ENCODE results near the gene BEAN1.

BEAN1 gene

DNA sequence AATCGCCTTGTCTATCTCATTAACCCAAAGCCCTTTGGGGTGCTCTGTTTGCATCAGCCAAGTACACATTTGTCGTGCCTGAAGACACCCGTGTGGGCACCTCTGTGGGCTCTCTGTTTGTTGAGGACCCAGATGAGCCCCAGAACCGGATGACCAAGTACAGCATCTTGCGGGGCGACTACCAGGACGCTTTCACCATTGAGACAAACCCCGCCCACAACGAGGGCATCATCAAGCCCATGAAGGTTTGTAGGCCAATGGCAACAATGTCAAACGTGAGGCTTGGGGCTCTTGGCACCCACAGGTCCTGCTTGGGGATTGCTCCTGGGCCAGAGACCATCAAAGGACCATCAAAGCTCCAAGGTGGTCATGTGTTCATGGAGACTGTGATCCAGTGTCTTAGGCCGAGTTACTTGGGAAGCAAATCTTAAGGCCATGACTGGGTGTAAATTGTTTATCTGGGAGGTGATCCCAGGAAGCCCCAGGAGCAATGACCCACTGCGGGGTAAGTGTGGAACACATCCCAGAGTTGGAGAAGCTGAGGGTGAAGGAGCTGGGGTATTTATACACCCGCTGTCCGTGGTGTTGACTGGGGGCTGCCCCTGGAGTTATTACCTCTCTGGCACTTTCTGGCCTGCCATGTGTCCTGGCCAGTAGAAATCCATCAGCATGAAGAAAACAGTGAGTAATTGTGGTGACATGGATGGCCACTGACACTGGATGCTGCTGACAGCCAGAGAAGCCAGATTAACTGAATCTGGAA is 36.6 kb upstream of the BEAN1 start:
- TF ChIP-seq MAX (IDR thresholded peaks at IDR 0.05; ENCODE audit: low read depth, low read length), result no peak
- no peak for TF ChIP-seq POLR2A (IDR thresholded peaks at IDR 0.05; ENCODE audit: extremely low read depth, insufficient read length)
- TF ChIP-seq CTCF (IDR thresholded peaks at IDR 0.05; ENCODE audit: low read depth, low read length), result no peak
- TF ChIP-seq MYC (IDR thresholded peaks at IDR 0.05; ENCODE audit: low read depth, low read length), result no peak
- DNase-seq (ENCODE audit: low read depth), result no peak
- no peak overlapping the region for H3K4me3 ChIP-seq (ENCODE audit: low read depth, low read length)

GRCh38 chr16:66391726-66392670 is 35.1 kb upstream of the BEAN1 start:
- TF ChIP-seq MAX (IDR thresholded peaks at IDR 0.05; ENCODE audit: low read depth, low read length), result no peak
- TF ChIP-seq POLR2A (IDR thresholded peaks at IDR 0.05; ENCODE audit: extremely low read depth, insufficient read length), result no peak
- no peak for TF ChIP-seq CTCF (IDR thresholded peaks at IDR 0.05; ENCODE audit: low read depth, low read length)
- TF ChIP-seq MYC (IDR thresholded peaks at IDR 0.05; ENCODE audit: low read depth, low read length), result no peak
- no peak overlapping the region for H3K4me3 ChIP-seq (ENCODE audit: low read depth, low read length)
- DNase-seq (ENCODE audit: low read depth), result no peak

- H3K4me3 ChIP-seq (ENCODE audit: low read depth, low read length), result no peak overlapping the region
- no peak for DNase-seq (ENCODE audit: low read depth)
- TF ChIP-seq CTCF (IDR thresholded peaks at IDR 0.05; ENCODE audit: low read depth, low read length) (no peak), MAX (IDR thresholded peaks at IDR 0.05; ENCODE audit: low read depth, low read length) (no peak), MYC (IDR thresholded peaks at IDR 0.05; ENCODE audit: low read depth, low read length) (no peak), POLR2A (IDR thresholded peaks at IDR 0.05; ENCODE audit: extremely low read depth, insufficient read length) (no peak)
These were observed 31.1 kb upstream of the BEAN1 start for GRCh38 chr16:66395806-66396555.

DNA sequence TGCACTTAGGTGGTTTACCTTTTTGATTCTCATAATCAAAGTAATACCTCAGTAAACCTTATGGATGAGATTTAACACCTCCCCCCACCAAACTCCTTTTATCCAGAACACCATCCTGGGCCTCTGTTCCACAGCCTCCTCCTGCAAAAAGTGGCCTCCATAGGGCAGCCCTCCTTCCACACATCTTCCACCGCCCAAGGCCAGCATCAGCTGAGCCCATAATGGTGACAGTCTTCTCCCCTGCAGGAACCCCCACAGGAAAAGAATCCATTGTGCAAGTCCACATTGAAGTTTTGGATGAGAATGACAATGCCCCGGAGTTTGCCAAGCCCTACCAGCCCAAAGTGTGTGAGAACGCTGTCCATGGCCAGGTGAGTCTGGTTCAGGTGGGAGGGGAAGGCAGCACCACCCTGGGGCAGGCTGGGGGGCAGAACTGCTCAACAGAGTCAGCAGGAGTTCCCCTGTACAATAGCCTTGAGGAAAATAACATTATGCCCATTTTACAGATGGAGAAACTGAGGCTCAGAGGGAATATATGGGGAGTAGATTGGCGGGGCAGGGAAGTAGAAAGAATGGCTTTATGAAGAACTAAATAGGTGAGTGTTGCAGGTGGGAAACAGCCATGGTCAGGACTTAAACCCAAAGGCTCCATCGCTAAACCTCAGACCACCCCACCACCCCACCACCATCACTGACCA is 29.2 kb upstream of the BEAN1 start:
- no peak for DNase-seq (ENCODE audit: low read depth)
- no peak for TF ChIP-seq MYC (IDR thresholded peaks at IDR 0.05; ENCODE audit: low read depth, low read length)
- TF ChIP-seq MAX (IDR thresholded peaks at IDR 0.05; ENCODE audit: low read depth, low read length), result no peak
- no peak for TF ChIP-seq CTCF (IDR thresholded peaks at IDR 0.05; ENCODE audit: low read depth, low read length)
- no peak for TF ChIP-seq POLR2A (IDR thresholded peaks at IDR 0.05; ENCODE audit: extremely low read depth, insufficient read length)

DNA sequence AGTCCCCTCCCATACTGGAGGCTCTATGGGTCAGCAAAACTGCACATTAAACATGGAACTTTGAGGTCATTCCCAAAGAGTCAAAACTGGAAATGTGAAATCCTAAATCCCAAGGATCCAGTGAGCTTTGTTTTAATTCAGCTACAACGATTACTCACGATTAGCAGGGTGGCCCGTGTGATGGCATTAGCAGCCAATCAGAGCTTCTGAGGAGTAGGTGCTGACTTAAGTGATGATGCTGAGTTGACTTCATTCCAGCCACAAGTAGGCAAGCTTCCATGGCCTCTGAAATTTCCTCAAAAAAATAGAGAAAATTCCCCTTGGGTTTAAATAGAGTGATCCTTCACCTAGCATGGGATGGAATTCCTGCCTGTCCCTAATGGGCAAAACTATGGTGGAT is 28.1 kb upstream of the BEAN1 start:
- no peak overlapping the region for H3K4me3 ChIP-seq (ENCODE audit: low read depth, low read length)
- TF ChIP-seq CTCF (IDR thresholded peaks at IDR 0.05; ENCODE audit: low read depth, low read length), result no peak
- TF ChIP-seq MAX (IDR thresholded peaks at IDR 0.05; ENCODE audit: low read depth, low read length), result no peak
- no peak for TF ChIP-seq POLR2A (IDR thresholded peaks at IDR 0.05; ENCODE audit: extremely low read depth, insufficient read length)
- no peak for DNase-seq (ENCODE audit: low read depth)

More for the DNA sequence above, 29.2 kb upstream of the BEAN1 start:
- no peak overlapping the region for H3K4me3 ChIP-seq (ENCODE audit: low read depth, low read length)

Measured in NB4 (cell line).